HepG2 (cell line): ENCODE measurements around the gene VPS11. TPM values are rescaled to one million over a fixed set of nuclear protein-coding genes. Genes with fewer than 3 reads are reported as not detected.

Experiments used
- ATAC-seq: fragments of 200-7000 bp; cut with Tn5 transposase; 3 replicates; pipeline ENCODE4 v1.9.1; 2020; ENCODE audit warnings: mild to moderate bottlenecking, moderate library complexity
- BruUV-seq: library from RNA; stranded (reverse); fragments of 400-500 nt; replicated peaks from 2 replicates; lab custom pipeline; 2021; lab: Mats Ljungman, UMichigan
- CTCF ChIA-PET: fragments of 300-600 bp; formaldehyde crosslinking; extraction: SDS; loops from one replicate; lab custom pipeline; 2021; ENCODE audit warnings: low total read pairs, inconsistent platforms, low intra/inter-chr PET ratio; lab: Yijun Ruan, JAX
- POLR2A ChIA-PET: fragments of 350-600 bp; sonication (Branson Sonifier 250); formaldehyde crosslinking; loops from one replicate; lab custom pipeline; 2020; ENCODE audit warnings: antibody characterized with exemption, inconsistent platforms; lab: Yijun Ruan, JAX
- DNase-seq: peaks from one replicate; pipeline ENCODE4 v3.0.0-alpha.2; 2015; ENCODE audit warnings: low spot score
- FAIRE-seq: peaks from 3 replicates; lab custom pipeline; 2011; peaks lifted over from hg19 to GRCh38; lab: Jason Lieb, UNC
- H2AFZ ChIP-seq: one replicate; pipeline ENCODE4 v1.6.1; 2011; ENCODE audit warnings: low read length, inconsistent platforms
- H3K27ac ChIP-seq: fragments of 300-600 bp; 3 replicates; pipeline ENCODE4 v1.8.0; 2011; ENCODE audit warnings: mixed run types, mild to moderate bottlenecking, mixed read lengths, low read length, inconsistent platforms; ENCODE audit not compliant: insufficient read depth; ENCODE audit errors: extremely low read length
- H3K27me3 ChIP-seq, 2 experiments: fragments of 200-600 bp in 1 of 2; 2 replicates in 1 of 2; 3 replicates in 1 of 2; pipeline versions ENCODE4 v1.6.0 to v1.8.0; 2011; ENCODE audit warnings: low read length in 2 of 2, mild to moderate bottlenecking in 2 of 2, moderate library complexity in 2 of 2, inconsistent platforms in 1 of 2; ENCODE audit not compliant: insufficient read depth in 2 of 2, control insufficient read depth in 1 of 2
- H3K36me3 ChIP-seq, 2 experiments: fragments of 200-600 bp in 1 of 2; replicated peaks in 1 of 2; 2 replicates in 1 of 2; 3 replicates in 1 of 2; pipeline versions ENCODE4 v1.5.1 to v1.8.0; 2011; ENCODE audit warnings: low read length in 2 of 2, inconsistent platforms in 1 of 2; ENCODE audit not compliant: insufficient read depth in 2 of 2, control insufficient read depth in 1 of 2
- H3K4me1 ChIP-seq: 2 replicates; pipeline ENCODE4 v1.5.1; 2012; ENCODE audit warnings: low read length, inconsistent platforms; ENCODE audit not compliant: insufficient read depth
- H3K4me2 ChIP-seq: 2 replicates; pipeline ENCODE4 v1.6.0; 2011; ENCODE audit warnings: low read depth, low read length, inconsistent platforms
- H3K4me3 ChIP-seq, 3 experiments: fragments of 200-600 bp in 1 of 3; sonication (generic), shearing (Covaris generic) in 1 of 3; replicated peaks in 1 of 3; 2 replicates each; pipeline ENCODE4 v1.5.1; 2011 to 2016; ENCODE audit warnings: low read length in 3 of 3, inconsistent platforms in 2 of 3, low read depth in 2 of 3, mild to moderate bottlenecking in 2 of 3, control low read depth in 1 of 3, mixed read lengths in 1 of 3; ENCODE audit not compliant: insufficient read depth in 1 of 3
- H3K79me2 ChIP-seq: one replicate; pipeline ENCODE4 v1.6.1; 2011; ENCODE audit warnings: low read length, inconsistent platforms; ENCODE audit not compliant: insufficient read depth
- H3K9ac ChIP-seq: 2 replicates; pipeline ENCODE4 v1.6.0; 2011; ENCODE audit warnings: mild to moderate bottlenecking, low read depth, low read length, inconsistent platforms; ENCODE audit not compliant: insufficient read depth
- H3K9me3 ChIP-seq: 2 replicates; pipeline ENCODE4 v1.5.1; 2012; ENCODE audit warnings: mild to moderate bottlenecking, low read length
- H4K20me1 ChIP-seq: 2 replicates; pipeline ENCODE4 v1.6.0; 2011; ENCODE audit warnings: inconsistent platforms, mild to moderate bottlenecking, low read length, moderate library complexity; ENCODE audit not compliant: insufficient read depth
- IKZF4 ChIP-seq: sonication (generic); formaldehyde crosslinking; IDR thresholded peaks from 2 replicates; pipeline ENCODE4 v1.5.1; 2020; ENCODE audit warnings: borderline replicate concordance, mild to moderate bottlenecking, low read depth, missing genetic modification reagents; ENCODE audit errors: not compliant biosample characterization
- NR1H2 ChIP-seq: sonication (generic); formaldehyde crosslinking; IDR thresholded peaks from 2 replicates; pipeline ENCODE4 v1.8.1; 2022; ENCODE audit warnings: low read depth, missing genetic modification reagents, borderline replicate concordance
- YY1 ChIP-seq: IDR thresholded peaks from 2 replicates; pipeline ENCODE4 v1.6.1; 2011; ENCODE audit warnings: low read length, low read depth, moderate library complexity, mild to moderate bottlenecking; ENCODE audit not compliant: insufficient read depth, insufficient replicate concordance
- ZMYM4 ChIP-seq: sonication (generic); formaldehyde crosslinking; IDR thresholded peaks from 2 replicates; pipeline ENCODE4 v1.8.1; 2023; ENCODE audit warnings: mild to moderate bottlenecking, missing genetic modification reagents
- ZNF224 ChIP-seq: sonication (generic); formaldehyde crosslinking; IDR thresholded peaks from 2 replicates; pipeline ENCODE4 v1.5.0; 2020; ENCODE audit warnings: mild to moderate bottlenecking, missing genetic modification reagents
- ZNF652 ChIP-seq: IDR thresholded peaks from 2 replicates; pipeline ENCODE4 v1.6.1; 2016; ENCODE audit warnings: low read depth, borderline replicate concordance
- WGBS: methylation state at CpG from one replicate; pipeline ENCODE4 v1.1.6; 2017; ENCODE audit warnings: low lambda C conversion rate; 5-methylcytosine and 5-hydroxymethylcytosine counted together
- in situ Hi-C: cut with HindIII; loops from 2 replicates; pipeline ENCODE4 v1.10.0; 2017; ENCODE audit warnings: low pct_unique_long_range_greater_than_20kb; ENCODE audit not compliant: extremely low pct_ligation_motif_present
- intact Hi-C: fragments of 100-400 bp; cut with micrococcal nuclease; formaldehyde crosslinking; loops from one replicate; pipeline ENCODE4 v1.10.0; 2022; ENCODE audit not compliant: unreplicated experiment
- polyA plus RNA-seq, 8 experiments: library from polyadenylated mRNA; depleted of rRNA in 3 of 8; stranded (reverse) in 7 of 8; unstranded in 1 of 8; fragments of >200 nt; fragmentation: Illumina TruSeq in 4 of 8; extraction: Trizol in 4 of 8; gene quantifications; 2 replicates each; pipeline versions ENCODE4 v1.2.1 to v1.2.3, GENCODE V29; 2011 to 2016; ENCODE audit warnings: low read depth in 4 of 8, missing spikeins in 1 of 8, mixed read lengths in 1 of 8; ENCODE audit not compliant: insufficient read depth in 1 of 8
- total RNA-seq, 5 experiments: library from RNA; depleted of rRNA; stranded (reverse); fragments of >200 nt; fragmentation: Illumina TruSeq; extraction: Trizol; gene quantifications; 2 replicates each; pipeline ENCODE4 v1.2.3, GENCODE V29; 2016; ENCODE audit warnings: low read depth in 1 of 5
- TF ChIP-seq, protein P1 (sequence below), 2 experiments: sonication (generic) in 1 of 2; formaldehyde crosslinking in 1 of 2; IDR thresholded peaks; 2 replicates each; pipeline versions ENCODE4 v1.5.1 to v1.6.1; 2011 to 2020; ENCODE audit warnings: borderline replicate concordance in 1 of 2, low read depth in 1 of 2, low read length in 1 of 2, mild to moderate bottlenecking in 1 of 2, missing genetic modification reagents in 1 of 2, moderate library complexity in 1 of 2
- TF ChIP-seq, protein P2 (sequence below): sonication (generic); formaldehyde crosslinking; IDR thresholded peaks from 2 replicates; pipeline ENCODE4 v1.4.0; 2020; ENCODE audit warnings: missing genetic modification reagents
- TF ChIP-seq, protein P3 (sequence below): sonication (generic); formaldehyde crosslinking; IDR thresholded peaks from 2 replicates; pipeline ENCODE4 v1.9.0; 2021; ENCODE audit warnings: missing genetic modification reagents, borderline replicate concordance
- TF ChIP-seq, protein P4 (sequence below): sonication (generic); formaldehyde crosslinking; IDR thresholded peaks from 2 replicates; pipeline ENCODE4 v1.4.0; 2020; ENCODE audit warnings: mild to moderate bottlenecking, missing genetic modification reagents

Gene VPS11
- total and polyA plus RNA-seq, 2 of the 13 experiments (the other 11 are each of a cell fraction or from before 2014, with no cell fraction given): 13.7 to 21.6 TPM

DNA sequence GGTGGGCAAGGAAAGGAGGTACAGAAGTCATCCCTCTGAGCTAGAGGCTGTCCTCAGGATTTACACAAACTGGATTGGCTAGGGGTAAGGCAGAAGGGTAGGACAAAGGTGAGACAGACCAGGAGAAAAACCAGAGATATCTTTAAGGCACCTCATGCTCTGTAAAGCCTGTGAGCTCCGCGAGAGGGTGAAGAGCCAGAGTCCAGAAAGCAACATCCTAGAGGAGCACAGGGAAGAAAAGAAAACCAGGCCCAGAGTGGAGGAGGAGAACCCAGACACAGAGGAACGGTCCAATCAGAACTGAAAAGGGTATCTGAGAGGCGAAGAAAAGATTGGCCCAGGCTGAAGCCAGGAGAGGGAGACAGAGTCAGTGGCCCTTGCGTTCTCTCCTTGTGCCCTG, 42.1 kb upstream of the VPS11 start (continued):
- no peak for TF ChIP-seq YY1
- TF ChIP-seq, protein P1, sequence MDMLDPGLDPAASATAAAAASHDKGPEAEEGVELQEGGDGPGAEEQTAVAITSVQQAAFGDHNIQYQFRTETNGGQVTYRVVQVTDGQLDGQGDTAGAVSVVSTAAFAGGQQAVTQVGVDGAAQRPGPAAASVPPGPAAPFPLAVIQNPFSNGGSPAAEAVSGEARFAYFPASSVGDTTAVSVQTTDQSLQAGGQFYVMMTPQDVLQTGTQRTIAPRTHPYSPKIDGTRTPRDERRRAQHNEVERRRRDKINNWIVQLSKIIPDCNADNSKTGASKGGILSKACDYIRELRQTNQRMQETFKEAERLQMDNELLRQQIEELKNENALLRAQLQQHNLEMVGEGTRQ (IDR thresholded peaks at IDR 0.05; ENCODE audit: low read depth, low read length): no peak
- TF ChIP-seq, protein P1 (CRISPR knock-in tag; IDR thresholded peaks at IDR 0.05; ENCODE audit: borderline replicate concordance): no peak

DNA sequence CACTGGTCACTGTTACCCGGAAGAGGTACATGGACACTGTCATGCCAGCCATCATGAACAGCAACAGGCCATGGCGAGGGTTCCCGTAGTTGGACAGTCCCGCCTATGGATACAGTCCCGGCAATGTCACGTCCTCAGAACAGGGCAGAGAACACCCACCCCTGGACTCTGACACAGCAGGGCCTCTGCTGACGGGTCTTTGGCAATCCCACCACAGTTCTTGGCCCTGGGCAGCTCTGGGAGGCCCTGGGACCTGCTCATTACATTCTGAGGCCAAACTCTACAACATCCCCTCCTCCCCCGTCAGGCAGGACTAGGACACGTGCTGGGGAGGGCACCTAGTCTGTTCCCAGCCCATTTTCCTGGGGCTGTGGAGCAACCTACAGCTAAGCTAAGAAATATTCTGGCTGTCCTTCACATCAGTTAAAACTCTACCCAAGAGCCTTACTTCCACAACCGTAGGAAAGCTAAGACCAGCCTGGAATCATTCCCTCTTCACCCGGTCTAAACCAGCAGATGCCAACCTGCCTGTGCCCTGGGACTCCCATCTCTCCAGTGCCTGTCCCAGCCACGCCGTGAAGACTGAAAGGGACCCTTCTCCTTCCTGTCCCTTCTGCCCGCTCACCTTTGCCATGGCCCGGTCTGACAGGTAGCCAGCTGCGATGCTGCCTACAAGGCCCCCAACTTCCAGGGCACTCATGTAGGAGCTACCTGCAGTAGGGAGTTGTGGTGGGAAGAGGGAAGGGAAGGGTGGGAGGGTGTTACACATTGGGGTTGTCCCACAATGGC, 41.4 kb upstream of the VPS11 start:
- CTCF ChIA-PET: no interaction called here
- H2AFZ ChIP-seq: no peak overlapping the region
- H3K4me3 ChIP-seq: peak overlapping the region; percentile 11 to 82 (median 79); a peak in 4 of 6 replicates
- DNase-seq: no peak
- intact Hi-C loops (no loop called here), in situ Hi-C loops (no loop called here)
- POLR2A ChIA-PET: interaction anchor here (1.2 to 4.8 kb wide), 7 partner anchors 8 to 115 kb away, joined by 3 to 45 read pairs (median 8); partner anchors contain the start of genes CENATAC, HMBS, HYOU1 and RPS25
- WGBS: 55% methylated on average over 8 of the region's 16 CpGs
- FAIRE-seq: no peak
- no TSS peak for BruUV-seq
- H4K20me1 ChIP-seq: peaks cover 5% of the 10 kb centered on the region; the same call in 1 of the 2 replicates
- H3K9me3 ChIP-seq: no peaks in the 10 kb centered on the region
- H3K36me3 ChIP-seq: peaks cover 4% of the 10 kb centered on the region in 2 experiments; a peak in 3 of 5 replicates
- H3K27me3 ChIP-seq: no peaks in the 10 kb centered on the region; a peak in 1 of 5 replicates
- peak overlapping the region; percentile 77 for H3K9ac ChIP-seq
- H3K27ac ChIP-seq: peak overlapping the region; percentile 77
- peak; percentile 13 for ATAC-seq
- peaks cover 82% of the 10 kb centered on the region for H3K4me1 ChIP-seq
- H3K79me2 ChIP-seq: peaks cover 59% of the 10 kb centered on the region
- peak overlapping the region; percentile 99 for H3K4me2 ChIP-seq
- TF ChIP-seq, protein P2, sequence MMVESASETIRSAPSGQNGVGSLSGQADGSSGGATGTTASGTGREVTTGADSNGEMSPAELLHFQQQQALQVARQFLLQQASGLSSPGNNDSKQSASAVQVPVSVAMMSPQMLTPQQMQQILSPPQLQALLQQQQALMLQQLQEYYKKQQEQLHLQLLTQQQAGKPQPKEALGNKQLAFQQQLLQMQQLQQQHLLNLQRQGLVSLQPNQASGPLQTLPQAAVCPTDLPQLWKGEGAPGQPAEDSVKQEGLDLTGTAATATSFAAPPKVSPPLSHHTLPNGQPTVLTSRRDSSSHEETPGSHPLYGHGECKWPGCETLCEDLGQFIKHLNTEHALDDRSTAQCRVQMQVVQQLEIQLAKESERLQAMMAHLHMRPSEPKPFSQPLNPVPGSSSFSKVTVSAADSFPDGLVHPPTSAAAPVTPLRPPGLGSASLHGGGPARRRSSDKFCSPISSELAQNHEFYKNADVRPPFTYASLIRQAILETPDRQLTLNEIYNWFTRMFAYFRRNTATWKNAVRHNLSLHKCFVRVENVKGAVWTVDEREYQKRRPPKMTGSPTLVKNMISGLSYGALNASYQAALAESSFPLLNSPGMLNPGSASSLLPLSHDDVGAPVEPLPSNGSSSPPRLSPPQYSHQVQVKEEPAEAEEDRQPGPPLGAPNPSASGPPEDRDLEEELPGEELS (CRISPR knock-in tag): no peak
- TF ChIP-seq NR1H2 (CRISPR knock-in tag) (0 out of 2 replicates have a peak, but pooled peaks have one; percentile 52), ZNF224 (CRISPR knock-in tag) (no peak), ZMYM4 (CRISPR knock-in tag) (peak; percentile 46), IKZF4 (CRISPR knock-in tag) (no peak), ZNF652 (CRISPR knock-in tag) (no peak)
- TF ChIP-seq, protein P3, sequence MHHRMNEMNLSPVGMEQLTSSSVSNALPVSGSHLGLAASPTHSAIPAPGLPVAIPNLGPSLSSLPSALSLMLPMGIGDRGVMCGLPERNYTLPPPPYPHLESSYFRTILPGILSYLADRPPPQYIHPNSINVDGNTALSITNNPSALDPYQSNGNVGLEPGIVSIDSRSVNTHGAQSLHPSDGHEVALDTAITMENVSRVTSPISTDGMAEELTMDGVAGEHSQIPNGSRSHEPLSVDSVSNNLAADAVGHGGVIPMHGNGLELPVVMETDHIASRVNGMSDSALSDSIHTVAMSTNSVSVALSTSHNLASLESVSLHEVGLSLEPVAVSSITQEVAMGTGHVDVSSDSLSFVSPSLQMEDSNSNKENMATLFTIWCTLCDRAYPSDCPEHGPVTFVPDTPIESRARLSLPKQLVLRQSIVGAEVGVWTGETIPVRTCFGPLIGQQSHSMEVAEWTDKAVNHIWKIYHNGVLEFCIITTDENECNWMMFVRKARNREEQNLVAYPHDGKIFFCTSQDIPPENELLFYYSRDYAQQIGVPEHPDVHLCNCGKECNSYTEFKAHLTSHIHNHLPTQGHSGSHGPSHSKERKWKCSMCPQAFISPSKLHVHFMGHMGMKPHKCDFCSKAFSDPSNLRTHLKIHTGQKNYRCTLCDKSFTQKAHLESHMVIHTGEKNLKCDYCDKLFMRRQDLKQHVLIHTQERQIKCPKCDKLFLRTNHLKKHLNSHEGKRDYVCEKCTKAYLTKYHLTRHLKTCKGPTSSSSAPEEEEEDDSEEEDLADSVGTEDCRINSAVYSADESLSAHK (CRISPR knock-in tag): no peak
- TF ChIP-seq, protein P4, sequence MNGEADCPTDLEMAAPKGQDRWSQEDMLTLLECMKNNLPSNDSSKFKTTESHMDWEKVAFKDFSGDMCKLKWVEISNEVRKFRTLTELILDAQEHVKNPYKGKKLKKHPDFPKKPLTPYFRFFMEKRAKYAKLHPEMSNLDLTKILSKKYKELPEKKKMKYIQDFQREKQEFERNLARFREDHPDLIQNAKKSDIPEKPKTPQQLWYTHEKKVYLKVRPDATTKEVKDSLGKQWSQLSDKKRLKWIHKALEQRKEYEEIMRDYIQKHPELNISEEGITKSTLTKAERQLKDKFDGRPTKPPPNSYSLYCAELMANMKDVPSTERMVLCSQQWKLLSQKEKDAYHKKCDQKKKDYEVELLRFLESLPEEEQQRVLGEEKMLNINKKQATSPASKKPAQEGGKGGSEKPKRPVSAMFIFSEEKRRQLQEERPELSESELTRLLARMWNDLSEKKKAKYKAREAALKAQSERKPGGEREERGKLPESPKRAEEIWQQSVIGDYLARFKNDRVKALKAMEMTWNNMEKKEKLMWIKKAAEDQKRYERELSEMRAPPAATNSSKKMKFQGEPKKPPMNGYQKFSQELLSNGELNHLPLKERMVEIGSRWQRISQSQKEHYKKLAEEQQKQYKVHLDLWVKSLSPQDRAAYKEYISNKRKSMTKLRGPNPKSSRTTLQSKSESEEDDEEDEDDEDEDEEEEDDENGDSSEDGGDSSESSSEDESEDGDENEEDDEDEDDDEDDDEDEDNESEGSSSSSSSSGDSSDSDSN: no peak
